HepG2 (cell line): ENCODE measurements around the gene SLC51B. TPM values are rescaled to one million over a fixed set of nuclear protein-coding genes. Genes with fewer than 3 reads are reported as not detected.
A peak's percentile ranks its signal among the peaks of the same experiment; 100 is the strongest.

Source experiments
- DR1 ChIP-seq: sonication (generic); formaldehyde crosslinking; IDR thresholded peaks from 2 replicates; pipeline ENCODE4 v1.8.0; 2021; ENCODE audit warnings: mild to moderate bottlenecking, missing genetic modification reagents, inconsistent platforms
- NBN ChIP-seq: fragments of 450-650 bp; conservative IDR thresholded peaks from 2 replicates; pipeline ENCODE4 v1.6.1; 2017
- PAF1 ChIP-seq: IDR thresholded peaks from 2 replicates; pipeline ENCODE4 v1.6.1; 2016; ENCODE audit warnings: missing genetic modification reagents, missing compliant biosample characterization
- ZNF383 ChIP-seq: sonication (generic); formaldehyde crosslinking; IDR thresholded peaks from 2 replicates; pipeline ENCODE4 v1.4.0; 2020; ENCODE audit warnings: missing genetic modification reagents, mild to moderate bottlenecking, borderline replicate concordance
- ZNF619 ChIP-seq: sonication (generic); formaldehyde crosslinking; IDR thresholded peaks from 2 replicates; pipeline ENCODE4 v1.4.0; 2020; ENCODE audit warnings: mild to moderate bottlenecking, missing genetic modification reagents
- ZNF781 ChIP-seq: sonication (generic); formaldehyde crosslinking; IDR thresholded peaks from 2 replicates; pipeline ENCODE4 v1.5.1; 2020; ENCODE audit warnings: borderline replicate concordance, mild to moderate bottlenecking, missing genetic modification reagents; ENCODE audit errors: not compliant biosample characterization
- polyA plus RNA-seq, 8 experiments: library from polyadenylated mRNA; depleted of rRNA in 3 of 8; stranded (reverse) in 7 of 8; unstranded in 1 of 8; fragments of >200 nt; fragmentation: Illumina TruSeq in 4 of 8; extraction: Trizol in 4 of 8; gene quantifications; 2 replicates each; pipeline versions ENCODE4 v1.2.1 to v1.2.3, GENCODE V29; 2011 to 2016; ENCODE audit warnings: low read depth in 4 of 8, missing spikeins in 1 of 8, mixed read lengths in 1 of 8; ENCODE audit not compliant: insufficient read depth in 1 of 8
- total RNA-seq, 5 experiments: library from RNA; depleted of rRNA; stranded (reverse); fragments of >200 nt; fragmentation: Illumina TruSeq; extraction: Trizol; gene quantifications; 2 replicates each; pipeline ENCODE4 v1.2.3, GENCODE V29; 2016; ENCODE audit warnings: low read depth in 1 of 5
- TF ChIP-seq, protein P1 (sequence below): sonication (generic); formaldehyde crosslinking; IDR thresholded peaks from 2 replicates; pipeline ENCODE4 v1.5.0; 2020; ENCODE audit warnings: mild to moderate bottlenecking, missing genetic modification reagents
- TF ChIP-seq, protein P2 (sequence below): IDR thresholded peaks from 2 replicates; pipeline ENCODE4 v1.6.1; 2012; ENCODE audit warnings: low read depth, low read length, improper control_type of control experiment
- TF ChIP-seq, protein P3 (sequence below): sonication (generic); formaldehyde crosslinking; IDR thresholded peaks from 2 replicates; pipeline ENCODE4 v1.5.0; 2020; ENCODE audit warnings: mild to moderate bottlenecking, low read depth, missing genetic modification reagents, borderline replicate concordance
- TF ChIP-seq, protein P4 (sequence below): sonication (generic); formaldehyde crosslinking; IDR thresholded peaks from 2 replicates; pipeline ENCODE4 v1.5.0; 2020; ENCODE audit warnings: mild to moderate bottlenecking, missing genetic modification reagents, borderline replicate concordance
- TF ChIP-seq, protein P5 (sequence below): sonication (generic); formaldehyde crosslinking; IDR thresholded peaks from 2 replicates; pipeline ENCODE4 v1.4.0; 2020; ENCODE audit warnings: missing genetic modification reagents, borderline replicate concordance
- TF ChIP-seq, protein P6 (sequence below): sonication (generic); formaldehyde crosslinking; IDR thresholded peaks from 2 replicates; pipeline ENCODE4 v1.4.0; 2020; ENCODE audit warnings: missing genetic modification reagents

Gene SLC51B
- total and polyA plus RNA-seq, 2 of the 13 experiments (the other 11 are each of a cell fraction or from before 2014, with no cell fraction given) = 14.9 to 17.1 TPM

DNA sequence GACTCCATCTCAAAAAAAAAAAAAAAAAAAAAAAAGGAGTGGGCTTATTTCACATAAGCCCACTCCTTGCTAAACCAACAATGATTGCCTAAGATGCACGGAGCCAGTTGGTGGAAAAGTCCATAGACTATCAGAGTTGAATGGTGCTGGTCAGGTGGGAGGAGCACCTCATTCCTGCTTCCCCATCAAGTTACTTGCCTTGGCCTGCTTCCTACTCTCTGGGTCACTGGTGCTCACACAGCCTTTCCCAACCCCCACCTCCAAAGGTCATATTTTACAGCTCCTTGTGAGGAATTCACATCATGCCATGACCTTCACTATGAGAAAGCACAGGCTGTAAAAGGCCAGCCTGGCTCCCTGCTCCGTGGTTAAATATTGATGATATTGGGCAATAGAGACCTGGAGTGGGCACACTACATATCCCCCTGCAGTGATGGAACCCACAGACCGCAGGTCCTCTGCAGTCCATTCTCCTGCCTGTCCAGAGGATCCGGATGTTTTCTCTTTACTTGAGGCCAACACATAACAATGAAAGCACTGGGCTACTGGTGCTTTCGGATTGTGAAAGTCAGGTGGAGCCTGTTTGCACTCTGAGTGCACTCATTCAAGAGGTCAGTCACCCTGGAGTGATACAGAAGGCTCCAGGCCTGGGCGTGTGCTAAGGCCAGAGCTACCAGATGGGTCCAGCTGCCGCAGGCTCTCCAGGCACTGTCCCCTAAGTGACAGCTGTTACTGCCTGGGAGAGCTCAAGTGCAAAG is at the start of gene SLC51B (continued):
- TF ChIP-seq, protein P1, sequence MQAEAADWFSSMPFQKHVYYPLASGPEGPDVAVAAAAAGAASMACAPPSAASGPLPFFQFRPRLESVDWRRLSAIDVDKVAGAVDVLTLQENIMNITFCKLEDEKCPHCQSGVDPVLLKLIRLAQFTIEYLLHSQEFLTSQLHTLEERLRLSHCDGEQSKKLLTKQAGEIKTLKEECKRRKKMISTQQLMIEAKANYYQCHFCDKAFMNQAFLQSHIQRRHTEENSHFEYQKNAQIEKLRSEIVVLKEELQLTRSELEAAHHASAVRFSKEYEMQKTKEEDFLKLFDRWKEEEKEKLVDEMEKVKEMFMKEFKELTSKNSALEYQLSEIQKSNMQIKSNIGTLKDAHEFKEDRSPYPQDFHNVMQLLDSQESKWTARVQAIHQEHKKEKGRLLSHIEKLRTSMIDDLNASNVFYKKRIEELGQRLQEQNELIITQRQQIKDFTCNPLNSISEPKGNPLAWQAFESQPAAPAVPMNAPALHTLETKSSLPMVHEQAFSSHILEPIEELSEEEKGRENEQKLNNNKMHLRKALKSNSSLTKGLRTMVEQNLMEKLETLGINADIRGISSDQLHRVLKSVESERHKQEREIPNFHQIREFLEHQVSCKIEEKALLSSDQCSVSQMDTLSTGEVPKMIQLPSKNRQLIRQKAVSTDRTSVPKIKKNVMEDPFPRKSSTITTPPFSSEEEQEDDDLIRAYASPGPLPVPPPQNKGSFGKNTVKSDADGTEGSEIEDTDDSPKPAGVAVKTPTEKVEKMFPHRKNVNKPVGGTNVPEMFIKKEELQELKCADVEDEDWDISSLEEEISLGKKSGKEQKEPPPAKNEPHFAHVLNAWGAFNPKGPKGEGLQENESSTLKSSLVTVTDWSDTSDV (CRISPR knock-in tag) = no peak
- TF ChIP-seq, protein P2, sequence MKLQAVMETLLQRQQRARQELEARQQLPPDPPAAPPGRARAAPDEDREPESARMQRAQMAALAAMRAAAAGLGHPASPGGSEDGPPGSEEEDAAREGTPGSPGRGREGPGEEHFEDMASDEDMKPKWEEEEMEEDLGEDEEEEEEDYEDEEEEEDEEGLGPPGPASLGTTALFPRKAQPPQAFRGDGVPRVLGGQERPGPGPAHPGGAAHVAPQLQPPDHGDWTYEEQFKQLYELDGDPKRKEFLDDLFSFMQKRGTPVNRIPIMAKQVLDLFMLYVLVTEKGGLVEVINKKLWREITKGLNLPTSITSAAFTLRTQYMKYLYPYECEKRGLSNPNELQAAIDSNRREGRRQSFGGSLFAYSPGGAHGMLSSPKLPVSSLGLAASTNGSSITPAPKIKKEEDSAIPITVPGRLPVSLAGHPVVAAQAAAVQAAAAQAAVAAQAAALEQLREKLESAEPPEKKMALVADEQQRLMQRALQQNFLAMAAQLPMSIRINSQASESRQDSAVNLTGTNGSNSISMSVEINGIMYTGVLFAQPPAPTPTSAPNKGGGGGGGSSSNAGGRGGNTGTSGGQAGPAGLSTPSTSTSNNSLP = no peak; the same call in 1 of the 2 replicates
- TF ChIP-seq NBN (no peak), DR1 (CRISPR knock-in tag) (no peak), ZNF383 (CRISPR knock-in tag) (no peak), ZNF781 (CRISPR knock-in tag) (peak; percentile 72), ZNF619 (CRISPR knock-in tag) (no peak), PAF1 (no peak)
- TF ChIP-seq, protein P3, sequence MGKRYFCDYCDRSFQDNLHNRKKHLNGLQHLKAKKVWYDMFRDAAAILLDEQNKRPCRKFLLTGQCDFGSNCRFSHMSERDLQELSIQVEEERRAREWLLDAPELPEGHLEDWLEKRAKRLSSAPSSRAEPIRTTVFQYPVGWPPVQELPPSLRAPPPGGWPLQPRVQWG (CRISPR knock-in tag) = no peak
- TF ChIP-seq, protein P4, sequence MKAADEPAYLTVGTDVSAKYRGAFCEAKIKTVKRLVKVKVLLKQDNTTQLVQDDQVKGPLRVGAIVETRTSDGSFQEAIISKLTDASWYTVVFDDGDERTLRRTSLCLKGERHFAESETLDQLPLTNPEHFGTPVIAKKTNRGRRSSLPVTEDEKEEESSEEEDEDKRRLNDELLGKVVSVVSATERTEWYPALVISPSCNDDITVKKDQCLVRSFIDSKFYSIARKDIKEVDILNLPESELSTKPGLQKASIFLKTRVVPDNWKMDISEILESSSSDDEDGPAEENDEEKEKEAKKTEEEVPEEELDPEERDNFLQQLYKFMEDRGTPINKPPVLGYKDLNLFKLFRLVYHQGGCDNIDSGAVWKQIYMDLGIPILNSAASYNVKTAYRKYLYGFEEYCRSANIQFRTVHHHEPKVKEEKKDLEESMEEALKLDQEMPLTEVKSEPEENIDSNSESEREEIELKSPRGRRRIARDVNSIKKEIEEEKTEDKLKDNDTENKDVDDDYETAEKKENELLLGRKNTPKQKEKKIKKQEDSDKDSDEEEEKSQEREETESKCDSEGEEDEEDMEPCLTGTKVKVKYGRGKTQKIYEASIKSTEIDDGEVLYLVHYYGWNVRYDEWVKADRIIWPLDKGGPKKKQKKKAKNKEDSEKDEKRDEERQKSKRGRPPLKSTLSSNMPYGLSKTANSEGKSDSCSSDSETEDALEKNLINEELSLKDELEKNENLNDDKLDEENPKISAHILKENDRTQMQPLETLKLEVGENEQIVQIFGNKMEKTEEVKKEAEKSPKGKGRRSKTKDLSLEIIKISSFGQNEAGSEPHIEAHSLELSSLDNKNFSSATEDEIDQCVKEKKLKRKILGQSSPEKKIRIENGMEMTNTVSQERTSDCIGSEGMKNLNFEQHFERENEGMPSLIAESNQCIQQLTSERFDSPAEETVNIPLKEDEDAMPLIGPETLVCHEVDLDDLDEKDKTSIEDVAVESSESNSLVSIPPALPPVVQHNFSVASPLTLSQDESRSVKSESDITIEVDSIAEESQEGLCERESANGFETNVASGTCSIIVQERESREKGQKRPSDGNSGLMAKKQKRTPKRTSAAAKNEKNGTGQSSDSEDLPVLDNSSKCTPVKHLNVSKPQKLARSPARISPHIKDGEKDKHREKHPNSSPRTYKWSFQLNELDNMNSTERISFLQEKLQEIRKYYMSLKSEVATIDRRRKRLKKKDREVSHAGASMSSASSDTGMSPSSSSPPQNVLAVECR = peak; percentile 59; the same call in 1 of the 2 replicates
- TF ChIP-seq, protein P5, sequence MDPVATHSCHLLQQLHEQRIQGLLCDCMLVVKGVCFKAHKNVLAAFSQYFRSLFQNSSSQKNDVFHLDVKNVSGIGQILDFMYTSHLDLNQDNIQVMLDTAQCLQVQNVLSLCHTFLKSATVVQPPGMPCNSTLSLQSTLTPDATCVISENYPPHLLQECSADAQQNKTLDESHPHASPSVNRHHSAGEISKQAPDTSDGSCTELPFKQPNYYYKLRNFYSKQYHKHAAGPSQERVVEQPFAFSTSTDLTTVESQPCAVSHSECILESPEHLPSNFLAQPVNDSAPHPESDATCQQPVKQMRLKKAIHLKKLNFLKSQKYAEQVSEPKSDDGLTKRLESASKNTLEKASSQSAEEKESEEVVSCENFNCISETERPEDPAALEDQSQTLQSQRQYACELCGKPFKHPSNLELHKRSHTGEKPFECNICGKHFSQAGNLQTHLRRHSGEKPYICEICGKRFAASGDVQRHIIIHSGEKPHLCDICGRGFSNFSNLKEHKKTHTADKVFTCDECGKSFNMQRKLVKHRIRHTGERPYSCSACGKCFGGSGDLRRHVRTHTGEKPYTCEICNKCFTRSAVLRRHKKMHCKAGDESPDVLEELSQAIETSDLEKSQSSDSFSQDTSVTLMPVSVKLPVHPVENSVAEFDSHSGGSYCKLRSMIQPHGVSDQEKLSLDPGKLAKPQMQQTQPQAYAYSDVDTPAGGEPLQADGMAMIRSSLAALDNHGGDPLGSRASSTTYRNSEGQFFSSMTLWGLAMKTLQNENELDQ (CRISPR knock-in tag) = no peak
- TF ChIP-seq, protein P6, sequence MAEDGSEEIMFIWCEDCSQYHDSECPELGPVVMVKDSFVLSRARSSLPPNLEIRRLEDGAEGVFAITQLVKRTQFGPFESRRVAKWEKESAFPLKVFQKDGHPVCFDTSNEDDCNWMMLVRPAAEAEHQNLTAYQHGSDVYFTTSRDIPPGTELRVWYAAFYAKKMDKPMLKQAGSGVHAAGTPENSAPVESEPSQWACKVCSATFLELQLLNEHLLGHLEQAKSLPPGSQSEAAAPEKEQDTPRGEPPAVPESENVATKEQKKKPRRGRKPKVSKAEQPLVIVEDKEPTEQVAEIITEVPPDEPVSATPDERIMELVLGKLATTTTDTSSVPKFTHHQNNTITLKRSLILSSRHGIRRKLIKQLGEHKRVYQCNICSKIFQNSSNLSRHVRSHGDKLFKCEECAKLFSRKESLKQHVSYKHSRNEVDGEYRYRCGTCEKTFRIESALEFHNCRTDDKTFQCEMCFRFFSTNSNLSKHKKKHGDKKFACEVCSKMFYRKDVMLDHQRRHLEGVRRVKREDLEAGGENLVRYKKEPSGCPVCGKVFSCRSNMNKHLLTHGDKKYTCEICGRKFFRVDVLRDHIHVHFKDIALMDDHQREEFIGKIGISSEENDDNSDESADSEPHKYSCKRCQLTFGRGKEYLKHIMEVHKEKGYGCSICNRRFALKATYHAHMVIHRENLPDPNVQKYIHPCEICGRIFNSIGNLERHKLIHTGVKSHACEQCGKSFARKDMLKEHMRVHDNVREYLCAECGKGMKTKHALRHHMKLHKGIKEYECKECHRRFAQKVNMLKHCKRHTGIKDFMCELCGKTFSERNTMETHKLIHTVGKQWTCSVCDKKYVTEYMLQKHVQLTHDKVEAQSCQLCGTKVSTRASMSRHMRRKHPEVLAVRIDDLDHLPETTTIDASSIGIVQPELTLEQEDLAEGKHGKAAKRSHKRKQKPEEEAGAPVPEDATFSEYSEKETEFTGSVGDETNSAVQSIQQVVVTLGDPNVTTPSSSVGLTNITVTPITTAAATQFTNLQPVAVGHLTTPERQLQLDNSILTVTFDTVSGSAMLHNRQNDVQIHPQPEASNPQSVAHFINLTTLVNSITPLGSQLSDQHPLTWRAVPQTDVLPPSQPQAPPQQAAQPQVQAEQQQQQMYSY (CRISPR knock-in tag) = peak; percentile 62; the same call in 1 of the 2 replicates
